PC-3 (cell line): ENCODE results near the gene ZCCHC7.

Experiments
- EZH2 ChIP-seq: fragments of 300-600 bp; sonication (generic); IDR thresholded peaks from one replicate; pipeline ENCODE4 v1.6.1; 2017; ENCODE audit warnings: antibody characterized with exemption, mild to moderate bottlenecking, low read length; ENCODE audit not compliant: unreplicated experiment
- EZH2phosphoT487 ChIP-seq: fragments of 300-600 bp; sonication (generic); IDR thresholded peaks from 2 replicates; pipeline ENCODE4 v1.6.1; 2018; ENCODE audit warnings: mild to moderate bottlenecking, antibody characterized with exemption, low read length, borderline replicate concordance
- TF ChIP-seq, protein P1 (sequence below): fragments of 300-600 bp; sonication (generic); conservative IDR thresholded peaks from 2 replicates; pipeline ENCODE4 v1.5.1; 2017; ENCODE audit warnings: antibody characterized with exemption, low read depth, mild to moderate bottlenecking, low read length

DNA sequence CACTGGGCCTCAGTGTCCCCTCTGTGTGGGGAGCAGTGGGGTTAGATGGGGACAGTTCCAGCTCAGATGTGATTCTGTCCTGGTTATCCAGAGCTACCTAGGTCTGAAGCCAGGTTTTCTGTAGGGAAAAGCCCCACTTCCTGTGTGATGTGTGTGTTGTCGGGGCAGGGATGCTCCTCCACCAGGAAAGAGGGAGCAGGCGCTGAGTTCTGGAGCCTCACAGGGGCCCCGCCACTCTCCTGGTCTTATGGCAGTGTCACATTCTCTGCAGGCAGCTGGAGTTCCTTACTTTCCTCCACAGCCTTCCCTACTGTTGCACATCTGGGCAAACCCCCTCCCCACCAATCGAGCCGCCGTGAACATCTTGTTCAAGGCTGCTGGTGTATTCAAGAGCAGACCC is 263.0 kb downstream of the ZCCHC7 start:
- TF ChIP-seq, protein P1, sequence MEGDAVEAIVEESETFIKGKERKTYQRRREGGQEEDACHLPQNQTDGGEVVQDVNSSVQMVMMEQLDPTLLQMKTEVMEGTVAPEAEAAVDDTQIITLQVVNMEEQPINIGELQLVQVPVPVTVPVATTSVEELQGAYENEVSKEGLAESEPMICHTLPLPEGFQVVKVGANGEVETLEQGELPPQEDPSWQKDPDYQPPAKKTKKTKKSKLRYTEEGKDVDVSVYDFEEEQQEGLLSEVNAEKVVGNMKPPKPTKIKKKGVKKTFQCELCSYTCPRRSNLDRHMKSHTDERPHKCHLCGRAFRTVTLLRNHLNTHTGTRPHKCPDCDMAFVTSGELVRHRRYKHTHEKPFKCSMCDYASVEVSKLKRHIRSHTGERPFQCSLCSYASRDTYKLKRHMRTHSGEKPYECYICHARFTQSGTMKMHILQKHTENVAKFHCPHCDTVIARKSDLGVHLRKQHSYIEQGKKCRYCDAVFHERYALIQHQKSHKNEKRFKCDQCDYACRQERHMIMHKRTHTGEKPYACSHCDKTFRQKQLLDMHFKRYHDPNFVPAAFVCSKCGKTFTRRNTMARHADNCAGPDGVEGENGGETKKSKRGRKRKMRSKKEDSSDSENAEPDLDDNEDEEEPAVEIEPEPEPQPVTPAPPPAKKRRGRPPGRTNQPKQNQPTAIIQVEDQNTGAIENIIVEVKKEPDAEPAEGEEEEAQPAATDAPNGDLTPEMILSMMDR = no peak
- TF ChIP-seq EZH2phosphoT487 (no peak), EZH2 (no peak)
